Heart left ventricle (tissue), 13 donors: Measurements from ENCODE around the gene AKAIN1.

Experiments
- POLR2A ChIP-seq, 2 donors: fragments of 450-650 bp; IDR thresholded peaks; one replicate each; pipeline ENCODE4 v1.6.1; 2017; ENCODE audit warnings: antibody characterized with exemption in 2 of 2, mild to moderate bottlenecking in 2 of 2, moderate library complexity in 2 of 2
- TF ChIP-seq, protein P1 (sequence below), 12 donors: fragments of 200-600 bp; sonication (generic) in 4 of 12; IDR thresholded peaks; one replicate each; pipeline versions ENCODE4 v1.5.0 to v1.8.0; 2018 to 2022; ENCODE audit warnings: antibody characterized with exemption in 12 of 12, mild to moderate bottlenecking in 5 of 12
- donor health status: ischemic (EF 13 %, LVEDD 7.1; RV severe dilation, severe dysfunction).
- donor health status: DM: no; HTN: yes; CAD: no.
- donor health status: DM: no; HTN: no; CAD: no.
- donor health status: ischemic (EF 25% LVEDD 6.9; RV normal size, moderate dysfunction).
- donor health status: ischemic (EF 25% LVEDD 5.7; RV mildly dilated, moderate dysfunction).
- donor health status: ischemic (EF 35%, LVEDD 5.7; RV mildly dilated, moderate dysfunction).
- donor health status: nonischemic (EF 11% LVEDD 7.7; RV severe dilation, severe dysfunction).
- donor health status: DM: yes; HTN: yes; CAD: no.
- donor health status: PGD.
- donor health status: ischemic (EF 29% LVEDD 5.4; RV normal size, mild dysfunction).
- donor health status: nonischemic (EF 23%, LVEDD 6.1; RV moderate dilation, normal function).

DNA sequence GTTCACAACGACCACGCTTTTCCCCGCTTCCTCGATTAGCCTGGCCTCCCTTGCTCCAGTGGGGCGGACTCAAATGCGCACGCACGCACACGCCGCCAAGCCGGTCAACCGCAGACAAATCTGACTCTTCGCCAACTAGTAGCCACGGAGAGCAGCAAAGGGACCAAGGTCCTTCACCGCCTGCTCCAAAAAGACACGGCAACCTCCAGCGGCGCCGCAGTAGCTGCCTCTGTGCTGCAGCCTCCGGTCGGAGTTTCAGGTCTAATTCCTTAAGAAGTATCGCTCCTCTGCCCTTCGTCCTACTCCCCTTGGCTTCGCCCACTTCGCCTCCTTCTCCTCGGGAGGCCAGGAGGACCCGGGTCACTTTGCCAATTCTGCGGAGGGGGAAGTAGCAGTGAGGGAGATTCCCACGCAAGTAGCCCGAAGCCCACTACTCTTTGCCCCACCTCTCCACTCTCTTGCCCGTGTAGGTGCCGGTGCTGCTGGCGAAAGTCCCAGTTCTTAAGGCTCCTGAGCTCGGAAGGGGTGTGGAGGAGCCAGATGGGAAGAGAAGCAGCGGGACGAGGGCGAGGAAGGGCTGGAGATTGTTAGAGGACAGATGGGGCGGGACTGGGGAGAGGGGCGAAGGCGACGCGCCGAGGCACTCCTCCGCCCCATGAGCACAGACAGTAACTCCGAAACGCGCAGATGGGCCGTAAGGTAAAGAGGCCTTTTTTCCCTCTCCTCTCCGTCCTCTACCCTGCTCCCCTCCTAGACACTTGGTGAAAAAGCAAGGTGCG, 615 bp downstream of the AKAIN1 start:
- no peak for TF ChIP-seq POLR2A (IDR thresholded peaks at IDR 0.05)
- TF ChIP-seq, protein P1, sequence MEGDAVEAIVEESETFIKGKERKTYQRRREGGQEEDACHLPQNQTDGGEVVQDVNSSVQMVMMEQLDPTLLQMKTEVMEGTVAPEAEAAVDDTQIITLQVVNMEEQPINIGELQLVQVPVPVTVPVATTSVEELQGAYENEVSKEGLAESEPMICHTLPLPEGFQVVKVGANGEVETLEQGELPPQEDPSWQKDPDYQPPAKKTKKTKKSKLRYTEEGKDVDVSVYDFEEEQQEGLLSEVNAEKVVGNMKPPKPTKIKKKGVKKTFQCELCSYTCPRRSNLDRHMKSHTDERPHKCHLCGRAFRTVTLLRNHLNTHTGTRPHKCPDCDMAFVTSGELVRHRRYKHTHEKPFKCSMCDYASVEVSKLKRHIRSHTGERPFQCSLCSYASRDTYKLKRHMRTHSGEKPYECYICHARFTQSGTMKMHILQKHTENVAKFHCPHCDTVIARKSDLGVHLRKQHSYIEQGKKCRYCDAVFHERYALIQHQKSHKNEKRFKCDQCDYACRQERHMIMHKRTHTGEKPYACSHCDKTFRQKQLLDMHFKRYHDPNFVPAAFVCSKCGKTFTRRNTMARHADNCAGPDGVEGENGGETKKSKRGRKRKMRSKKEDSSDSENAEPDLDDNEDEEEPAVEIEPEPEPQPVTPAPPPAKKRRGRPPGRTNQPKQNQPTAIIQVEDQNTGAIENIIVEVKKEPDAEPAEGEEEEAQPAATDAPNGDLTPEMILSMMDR (IDR thresholded peaks at IDR 0.05) = no peak
